ENCODE measurements around the gene SLC9C1. TPM values are rescaled to one million over a fixed set of nuclear protein-coding genes. Genes with fewer than 3 reads are reported as not detected.

Gene SLC9C1
- total RNA-seq, 1 donor from 2014 or later: 0.42 TPM

- H3K4me3 Mint-ChIP-seq: peak overlapping the region; percentile 92
- TF ChIP-seq CTCF (conservative IDR thresholded peaks at IDR 0.05): no peak
- no peaks in the 10 kb centered on the region for H3K27me3 Mint-ChIP-seq (ENCODE audit: low read depth)
- no peaks in the 10 kb centered on the region for H3K9me3 Mint-ChIP-seq
- DNase-seq (ENCODE audit: low read depth, low spot score): no peak
- no peak overlapping the region for H3K27ac Mint-ChIP-seq (ENCODE audit: unreplicated experiment)
- peaks cover 12% of the 10 kb centered on the region for H3K36me3 Mint-ChIP-seq (ENCODE audit: low read depth)
- peaks cover 36% of the 10 kb centered on the region for H3K4me1 Mint-ChIP-seq
Measured at GRCh38 chr3:112331851-112332250, 37.8 kb upstream of the SLC9C1 start.

- DNase-seq (ENCODE audit: low read depth, low spot score): no peak
- H3K4me1 Mint-ChIP-seq: peaks cover 17% of the 10 kb centered on the region
- H3K27ac Mint-ChIP-seq (ENCODE audit: unreplicated experiment): no peak overlapping the region
- no peaks in the 10 kb centered on the region for H3K27me3 Mint-ChIP-seq (ENCODE audit: low read depth)
- H3K36me3 Mint-ChIP-seq (ENCODE audit: low read depth): no peaks in the 10 kb centered on the region
- no peaks in the 10 kb centered on the region for H3K9me3 Mint-ChIP-seq
- TF ChIP-seq CTCF (conservative IDR thresholded peaks at IDR 0.05): peak; percentile 72
- no peak overlapping the region for H3K4me3 Mint-ChIP-seq
Measured at GRCh38 chr3:112327371-112327951, 33.4 kb upstream of the SLC9C1 start.

- Mint-ChIP-seq H3K27me3 (ENCODE audit: low read depth) (no peaks in the 10 kb centered on the region), H3K9me3 (no peaks in the 10 kb centered on the region), H3K36me3 (ENCODE audit: low read depth) (peaks cover 5% of the 10 kb centered on the region), H3K4me3 (peak overlapping the region; percentile 15), H3K27ac (ENCODE audit: unreplicated experiment) (peak overlapping the region; percentile 16), H3K4me1 (peaks cover 46% of the 10 kb centered on the region)
- no peak for TF ChIP-seq CTCF (conservative IDR thresholded peaks at IDR 0.05)
- no peak for DNase-seq (ENCODE audit: low read depth, low spot score)
Measured at GRCh38 chr3:112321867-112322652, 28.0 kb upstream of the SLC9C1 start.

- H3K27ac Mint-ChIP-seq (ENCODE audit: unreplicated experiment): no peak overlapping the region
- peaks cover 12% of the 10 kb centered on the region for H3K36me3 Mint-ChIP-seq (ENCODE audit: low read depth)
- H3K4me1 Mint-ChIP-seq: peaks cover 41% of the 10 kb centered on the region
- DNase-seq (ENCODE audit: low read depth, low spot score): no peak
- H3K9me3 Mint-ChIP-seq: peaks cover 2% of the 10 kb centered on the region
- no peaks in the 10 kb centered on the region for H3K27me3 Mint-ChIP-seq (ENCODE audit: low read depth)
- H3K4me3 Mint-ChIP-seq: no peak overlapping the region
- no peak for TF ChIP-seq CTCF (conservative IDR thresholded peaks at IDR 0.05)
Measured at GRCh38 chr3:112320691-112321090, 26.7 kb upstream of the SLC9C1 start.

- Mint-ChIP-seq H3K27ac (ENCODE audit: unreplicated experiment) (peak overlapping the region; percentile 10), H3K36me3 (ENCODE audit: low read depth) (peaks cover 16% of the 10 kb centered on the region), H3K9me3 (peaks cover 2% of the 10 kb centered on the region), H3K4me1 (peaks cover 36% of the 10 kb centered on the region), H3K4me3 (no peak overlapping the region), H3K27me3 (ENCODE audit: low read depth) (no peaks in the 10 kb centered on the region)
- no peak for TF ChIP-seq CTCF (conservative IDR thresholded peaks at IDR 0.05)
- no peak for DNase-seq (ENCODE audit: low read depth, low spot score)
Measured at GRCh38 chr3:112319516-112320276, 25.7 kb upstream of the SLC9C1 start.

Data from neural crest cell (in vitro differentiated cells).